GM12801 (cell line): ENCODE measurements around the gene HLA-DMB.

Source experiments
- TF ChIP-seq, protein P1 (sequence below): IDR thresholded peaks from one replicate; pipeline ENCODE4 v1.5.1; 2011; ENCODE audit warnings: control low read depth; ENCODE audit not compliant: insufficient read length; ENCODE audit errors: extremely low read depth

Gene HLA-DMB

DNA sequence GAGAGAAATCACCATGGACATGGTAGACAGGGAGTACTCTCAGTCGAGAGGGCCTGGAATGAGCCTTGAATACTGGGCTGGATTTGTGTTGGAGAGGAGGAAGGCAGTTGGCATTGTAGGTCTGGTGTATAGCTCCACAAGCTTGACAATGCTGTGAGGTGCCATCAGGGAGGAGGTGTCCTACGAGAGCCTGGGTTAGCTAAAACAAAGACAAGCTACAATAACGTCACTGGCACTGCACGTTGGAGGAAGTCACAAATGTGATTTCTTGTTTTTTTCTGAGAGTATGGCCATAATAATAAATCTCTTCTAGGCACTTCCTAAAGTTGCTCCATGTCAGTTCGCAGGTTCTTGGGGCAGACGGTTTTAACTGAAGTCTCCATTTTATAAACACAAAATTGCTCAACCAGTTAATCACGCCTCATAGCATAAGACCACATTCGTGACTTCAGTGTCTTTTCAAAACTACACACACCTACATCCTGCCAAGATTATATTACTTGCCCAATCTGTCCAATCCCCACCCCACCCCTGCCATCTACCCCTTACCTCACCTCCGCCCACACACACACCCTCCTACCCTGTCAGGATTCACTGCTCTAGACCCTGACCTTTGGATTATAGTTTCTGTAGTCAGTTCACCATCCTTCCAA, 4.4 kb upstream of the HLA-DMB start:
- TF ChIP-seq, protein P1, sequence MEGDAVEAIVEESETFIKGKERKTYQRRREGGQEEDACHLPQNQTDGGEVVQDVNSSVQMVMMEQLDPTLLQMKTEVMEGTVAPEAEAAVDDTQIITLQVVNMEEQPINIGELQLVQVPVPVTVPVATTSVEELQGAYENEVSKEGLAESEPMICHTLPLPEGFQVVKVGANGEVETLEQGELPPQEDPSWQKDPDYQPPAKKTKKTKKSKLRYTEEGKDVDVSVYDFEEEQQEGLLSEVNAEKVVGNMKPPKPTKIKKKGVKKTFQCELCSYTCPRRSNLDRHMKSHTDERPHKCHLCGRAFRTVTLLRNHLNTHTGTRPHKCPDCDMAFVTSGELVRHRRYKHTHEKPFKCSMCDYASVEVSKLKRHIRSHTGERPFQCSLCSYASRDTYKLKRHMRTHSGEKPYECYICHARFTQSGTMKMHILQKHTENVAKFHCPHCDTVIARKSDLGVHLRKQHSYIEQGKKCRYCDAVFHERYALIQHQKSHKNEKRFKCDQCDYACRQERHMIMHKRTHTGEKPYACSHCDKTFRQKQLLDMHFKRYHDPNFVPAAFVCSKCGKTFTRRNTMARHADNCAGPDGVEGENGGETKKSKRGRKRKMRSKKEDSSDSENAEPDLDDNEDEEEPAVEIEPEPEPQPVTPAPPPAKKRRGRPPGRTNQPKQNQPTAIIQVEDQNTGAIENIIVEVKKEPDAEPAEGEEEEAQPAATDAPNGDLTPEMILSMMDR = no peak

DNA sequence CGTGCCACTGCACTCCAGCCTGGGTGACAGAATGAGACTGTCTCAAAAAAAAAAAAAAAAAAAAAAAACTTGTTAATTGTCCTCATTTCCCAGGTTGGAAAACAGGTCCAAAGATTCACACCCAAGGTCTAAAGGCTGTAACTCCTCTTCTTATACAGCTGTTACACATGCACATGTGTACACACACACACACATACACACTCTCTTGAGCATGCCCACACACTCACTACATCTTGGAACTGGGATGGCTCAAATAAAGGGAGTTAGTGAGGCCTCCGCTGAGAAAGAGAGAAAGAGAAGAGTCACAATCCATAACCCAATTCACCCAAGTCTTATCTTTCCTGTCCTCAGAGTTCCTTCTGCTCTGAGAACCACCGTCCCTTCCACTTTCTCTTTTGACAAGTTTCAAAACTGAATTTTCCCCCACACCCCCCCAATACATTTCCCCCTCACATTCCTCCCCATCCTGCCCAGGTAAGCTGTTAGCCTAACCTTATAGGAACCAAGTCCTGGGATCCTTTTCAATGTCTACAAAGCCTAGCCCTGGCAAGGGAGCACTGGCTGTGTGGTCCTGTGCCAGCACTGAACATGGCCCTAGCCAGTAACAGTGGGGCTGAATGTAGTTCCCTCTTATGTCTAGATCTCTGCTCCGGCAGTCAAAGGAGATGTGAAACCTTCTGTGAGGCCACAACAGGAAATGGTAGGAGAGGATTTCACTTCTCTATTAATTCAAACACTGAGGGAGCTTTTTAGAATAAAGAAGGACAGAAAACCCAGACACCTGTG, 3.2 kb upstream of the HLA-DMB start:
- TF ChIP-seq, protein P1 = no peak

DNA sequence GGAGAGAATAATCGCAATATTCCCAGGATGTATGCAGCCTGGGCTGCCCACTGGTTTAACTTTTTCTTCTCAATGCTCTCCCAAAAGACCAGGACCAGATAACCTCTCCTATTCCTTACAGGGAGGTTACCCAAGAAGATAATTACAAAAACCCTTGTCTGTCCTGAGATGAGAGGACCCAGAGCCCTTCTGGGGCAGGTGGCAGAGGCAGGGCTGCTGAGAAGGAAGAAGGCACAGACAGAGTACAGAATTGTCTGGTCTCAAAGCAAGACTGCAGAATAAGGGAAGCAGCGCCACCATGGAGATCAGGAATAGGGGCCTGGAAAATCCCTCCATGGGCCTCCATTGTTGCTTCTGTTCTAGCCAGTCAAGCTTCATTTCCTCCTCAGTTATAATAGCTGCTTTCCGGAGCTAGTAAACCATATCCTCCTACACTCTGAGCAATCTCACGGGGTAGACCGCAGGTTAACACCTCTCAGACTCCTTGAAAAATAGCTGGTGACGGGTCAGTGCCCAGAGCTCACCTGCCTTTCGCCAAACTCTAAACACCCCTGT, 463 bp upstream of the HLA-DMB start:
- TF ChIP-seq, protein P1 = no peak

DNA sequence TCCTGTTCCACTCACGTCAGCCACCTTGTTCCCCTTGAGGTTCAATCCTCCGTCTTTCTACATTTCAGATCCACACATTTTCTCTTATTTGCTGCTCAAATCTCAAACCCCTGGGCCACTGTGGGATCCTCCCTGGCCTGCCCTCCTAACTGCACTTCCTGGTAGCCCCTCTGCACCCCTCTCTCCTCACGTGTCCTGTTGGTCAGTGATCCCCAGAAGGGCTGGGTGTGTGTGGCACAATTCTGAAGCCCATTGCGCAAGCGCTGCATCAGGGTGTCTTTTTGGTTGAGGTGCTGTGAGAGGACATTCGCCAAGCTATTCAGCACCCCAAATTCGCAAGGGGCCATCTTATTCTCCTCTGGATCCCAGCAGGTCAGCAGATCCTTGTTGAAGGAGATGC, 2.3 kb downstream of the HLA-DMB start:
- TF ChIP-seq, protein P1 = no peak

DNA sequence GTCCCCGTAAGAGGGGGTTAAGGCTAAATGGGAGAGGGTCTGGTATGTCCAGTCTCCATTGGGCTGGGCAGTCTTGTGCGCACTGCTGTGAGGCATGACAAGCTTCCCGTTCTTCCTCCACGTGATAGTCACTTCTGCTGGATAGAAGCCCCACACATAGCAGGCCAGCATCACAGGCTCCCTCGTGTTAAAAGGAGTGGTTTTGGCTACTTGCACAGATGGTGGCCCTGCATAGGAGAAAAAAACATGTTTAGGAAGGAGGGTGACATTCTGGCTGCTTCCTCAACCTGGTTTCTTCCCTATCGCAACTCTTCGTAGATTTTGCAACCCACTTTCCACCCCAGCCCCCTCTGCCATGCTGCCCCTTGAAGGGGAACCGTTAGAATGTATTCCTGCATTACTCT, 3.6 kb downstream of the HLA-DMB start:
- TF ChIP-seq, protein P1 = no peak

DNA sequence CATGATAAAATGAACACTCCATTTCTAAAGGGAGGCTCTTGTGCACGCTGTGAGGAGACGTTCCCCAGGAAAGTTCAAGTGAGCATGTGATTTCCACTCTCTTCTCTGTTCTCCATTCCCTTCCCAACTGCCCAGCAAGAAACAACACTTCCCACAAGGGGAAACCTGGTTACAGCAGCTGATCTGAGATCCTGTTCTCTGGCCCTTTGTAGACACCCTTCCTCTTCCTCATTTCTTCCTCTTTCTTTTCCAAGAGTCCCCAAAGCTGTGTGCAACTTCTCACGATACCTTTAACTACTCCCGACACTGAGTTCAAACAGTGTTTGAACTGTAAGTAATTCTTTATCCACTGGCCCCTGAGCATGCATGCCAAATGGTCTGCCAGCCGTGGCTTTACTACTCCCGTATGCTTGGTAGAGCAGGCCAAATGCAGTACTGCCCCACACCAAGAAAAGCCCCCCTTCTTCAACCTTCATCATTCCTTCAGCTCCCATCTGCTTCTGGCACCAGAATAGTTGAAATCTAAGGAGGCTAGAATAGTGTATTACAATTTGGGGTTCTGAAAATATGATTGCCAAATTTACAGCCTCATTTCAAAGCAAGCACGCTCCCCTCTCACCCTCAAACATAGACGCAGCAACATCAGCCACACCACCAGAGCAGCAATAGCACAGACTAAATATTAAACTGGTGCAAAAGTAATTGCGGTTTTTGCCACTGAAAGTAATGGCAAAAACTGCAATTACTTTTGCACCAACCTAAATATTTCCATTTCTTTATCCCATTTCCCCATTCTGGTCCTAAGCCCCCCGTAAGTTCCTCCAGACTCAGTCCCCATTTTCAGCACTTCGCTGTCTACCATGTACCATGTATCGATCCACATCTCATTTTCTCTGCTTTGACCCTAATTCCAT, 4.3 kb downstream of the HLA-DMB start:
- TF ChIP-seq, protein P1 = no peak
